GM18907 (cell line): ENCODE measurements around the gene LRG1.

ENCODE experiments used
- ATAC-seq: cut with Tn5 transposase; IDR thresholded peaks from one replicate; pipeline ENCODE4 v1.9.1; 2021; ENCODE audit warnings: mild to moderate bottlenecking, moderate library complexity; ENCODE audit not compliant: unreplicated experiment

LRG1 gene

DNA sequence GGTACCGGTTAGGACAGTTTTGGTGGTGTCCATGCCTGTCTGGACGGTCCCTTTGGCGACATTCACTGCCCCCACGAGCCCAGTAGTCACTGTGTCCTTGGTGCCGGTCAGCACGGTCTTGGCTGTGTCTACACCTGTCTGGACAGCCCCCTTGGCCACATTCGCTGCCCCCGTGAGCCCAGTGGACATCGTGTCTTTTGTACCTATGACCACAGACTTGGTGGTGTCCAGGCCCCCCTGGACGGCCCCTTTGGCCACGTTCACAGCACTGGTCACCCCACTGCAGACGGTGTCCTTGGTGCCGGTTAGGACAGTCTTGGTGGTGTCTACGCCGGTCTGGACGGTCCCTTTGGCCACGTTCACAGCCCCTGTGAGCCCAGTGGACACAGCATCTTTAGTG lies 27.8 kb downstream of the LRG1 start:
- ATAC-seq, result no peak

DNA sequence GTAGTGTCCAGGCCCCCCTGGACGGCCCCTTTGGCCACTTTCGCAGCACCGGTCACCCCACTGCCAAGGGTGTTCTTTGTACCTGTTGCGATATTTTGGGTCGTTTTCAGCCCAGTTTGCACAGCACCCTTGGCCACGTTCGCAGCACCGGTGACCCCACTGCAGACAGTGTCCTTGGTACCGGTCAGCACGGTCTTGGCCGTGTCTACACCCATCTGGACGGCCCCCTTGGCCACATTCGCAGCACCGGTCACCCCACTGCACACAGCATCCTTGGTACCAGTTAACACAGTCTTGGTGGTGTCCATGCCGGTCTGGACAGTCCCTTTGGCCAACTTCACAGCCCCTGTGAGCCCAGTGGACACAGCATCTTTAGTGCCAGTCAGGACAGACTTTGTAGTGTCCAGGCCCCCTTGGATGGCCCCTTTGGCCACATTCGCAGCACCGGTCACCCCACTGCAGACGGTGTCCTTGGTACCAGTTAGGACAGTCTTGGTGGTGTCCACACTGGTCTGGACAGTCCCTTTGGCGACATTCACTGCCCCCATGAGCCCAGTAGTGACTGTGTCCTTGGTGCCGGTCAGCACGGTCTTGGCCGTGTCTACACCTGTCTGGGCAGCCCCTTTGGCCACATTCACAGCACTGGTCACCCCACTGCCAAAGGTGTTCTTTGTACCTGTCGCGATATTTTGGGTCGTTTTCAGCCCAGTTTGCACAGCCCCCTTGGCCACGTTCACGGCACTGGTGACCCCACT lies 28.4 kb downstream of the LRG1 start:
- no peak for ATAC-seq

DNA sequence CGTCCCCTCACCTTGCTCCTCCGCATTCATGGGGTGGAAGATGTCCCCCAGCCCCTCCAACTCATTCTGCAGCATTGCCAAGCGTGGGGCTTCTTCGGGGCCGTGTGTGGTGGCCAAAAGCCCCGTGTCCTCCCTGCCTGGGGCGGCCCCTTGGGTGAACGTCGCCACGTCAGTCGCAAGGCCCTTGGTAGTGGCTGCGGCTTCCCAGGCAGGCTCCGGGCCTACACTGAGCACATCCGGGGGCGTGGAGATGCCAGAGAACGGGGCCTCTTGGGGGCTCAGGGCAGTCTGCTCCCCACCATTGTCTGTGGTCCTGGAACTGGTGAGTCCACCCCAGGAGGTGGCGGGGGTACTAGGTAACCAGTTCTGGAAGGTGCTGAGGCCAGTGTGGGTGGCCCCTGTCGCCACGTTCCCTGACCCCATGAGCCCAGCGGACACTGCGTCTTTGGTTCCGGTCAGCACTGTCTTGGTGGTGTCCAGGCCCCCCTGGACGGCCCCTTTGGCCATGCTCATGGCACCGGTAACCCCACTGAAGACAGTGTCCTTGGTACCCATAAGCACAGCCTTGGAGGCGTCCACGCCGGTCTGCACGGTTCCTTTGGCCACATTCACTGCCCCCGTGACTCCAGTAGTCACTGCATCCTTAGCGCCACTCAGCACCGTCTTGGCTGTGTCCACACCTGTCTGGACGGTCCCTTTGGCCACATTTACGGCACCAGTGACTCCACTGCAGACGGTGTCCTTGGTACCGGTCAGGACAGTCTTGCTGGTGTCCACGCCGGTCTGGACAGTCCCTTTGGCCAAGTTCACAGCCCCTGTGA lies 29.2 kb downstream of the LRG1 start:
- no peak for ATAC-seq

DNA sequence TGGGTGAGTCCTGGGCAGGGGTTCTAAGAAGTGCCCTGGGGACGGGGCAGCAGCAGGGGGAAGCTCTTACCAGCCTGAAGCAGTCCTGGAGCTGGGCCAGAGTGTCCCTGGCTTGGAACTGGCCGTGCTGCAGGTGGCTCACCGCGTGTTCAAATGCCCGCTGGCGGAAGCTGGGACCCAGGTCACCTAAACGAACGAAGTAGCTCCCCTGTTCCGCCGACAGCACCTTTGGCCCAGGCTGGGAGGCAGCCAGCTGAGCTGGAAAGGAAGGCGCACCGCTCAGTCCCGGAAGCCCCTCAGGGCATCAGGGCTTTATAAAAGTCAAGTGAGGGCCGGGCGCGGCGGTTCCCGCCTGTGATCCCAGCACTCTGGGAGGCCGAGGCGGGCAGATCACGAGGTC lies 31.1 kb downstream of the LRG1 start:
- no peak for ATAC-seq

DNA sequence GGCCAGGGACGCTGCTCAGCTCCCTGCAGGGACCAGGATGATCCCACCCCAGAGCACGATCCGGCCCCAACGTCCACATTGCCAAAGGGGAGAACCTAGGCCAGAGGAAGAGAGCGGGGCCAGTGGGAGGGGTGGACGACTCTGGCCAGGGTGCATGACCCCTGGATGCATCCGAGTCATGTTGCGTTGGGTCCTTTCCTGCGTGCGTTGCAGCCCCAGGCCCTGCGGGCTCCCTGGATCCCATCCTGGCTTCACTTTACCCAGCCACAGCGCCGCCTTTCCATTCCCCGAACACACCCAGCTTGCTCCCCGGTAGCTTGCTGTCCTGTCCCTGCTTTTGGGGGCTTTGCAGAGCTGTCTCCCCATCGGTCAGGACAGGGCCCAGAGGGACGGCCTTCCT lies 32.0 kb downstream of the LRG1 start:
- ATAC-seq, result no peak

DNA sequence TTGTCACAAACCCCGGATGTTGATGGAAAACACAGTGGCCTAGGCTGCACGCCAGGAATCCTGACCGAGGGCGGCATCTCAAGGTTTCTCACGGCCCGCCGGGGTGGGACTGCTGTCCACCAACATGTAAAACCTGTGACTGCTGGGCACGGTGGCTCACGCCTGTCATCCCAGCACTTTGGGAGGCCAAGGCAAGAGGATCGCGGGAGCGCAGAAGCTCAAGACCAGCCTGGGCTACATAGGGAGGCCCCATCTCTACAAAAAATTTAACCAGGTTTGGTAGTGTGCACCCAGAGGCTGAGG lies 32.7 kb downstream of the LRG1 start:
- ATAC-seq, result no peak

DNA sequence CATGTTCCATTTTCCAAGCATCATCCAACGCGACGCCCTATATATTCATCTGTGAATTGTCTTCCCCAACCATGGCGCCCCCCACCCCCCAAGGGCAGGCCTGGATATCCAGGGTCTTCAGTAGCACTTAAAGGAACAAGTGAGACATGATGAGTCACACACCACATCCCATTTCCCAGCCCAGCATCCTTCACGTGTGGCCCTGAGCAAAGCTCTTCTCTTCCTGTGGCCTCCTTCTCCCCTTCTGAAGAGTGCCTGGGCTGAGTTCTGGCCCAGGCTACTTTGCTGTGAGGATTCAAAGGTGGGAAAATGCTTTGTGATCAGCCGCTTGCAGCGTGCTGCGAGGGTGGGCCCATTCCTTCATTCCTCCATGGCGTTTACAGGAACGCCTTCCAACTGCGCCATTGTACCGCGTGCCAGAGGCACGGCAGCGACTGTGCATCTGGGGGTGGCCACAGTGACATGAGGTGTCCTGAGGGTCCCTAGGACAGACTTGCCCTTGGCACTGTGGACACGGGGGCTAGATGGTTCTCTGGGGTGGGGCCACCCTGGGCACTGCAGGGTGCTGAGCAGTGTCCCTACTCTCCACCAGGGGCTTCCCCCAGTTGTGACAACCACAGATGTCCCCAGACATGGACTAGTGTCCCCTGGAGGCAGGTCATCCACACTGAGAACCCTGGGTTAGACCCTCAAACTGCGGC lies 33.2 kb downstream of the LRG1 start:
- ATAC-seq, result no peak

DNA sequence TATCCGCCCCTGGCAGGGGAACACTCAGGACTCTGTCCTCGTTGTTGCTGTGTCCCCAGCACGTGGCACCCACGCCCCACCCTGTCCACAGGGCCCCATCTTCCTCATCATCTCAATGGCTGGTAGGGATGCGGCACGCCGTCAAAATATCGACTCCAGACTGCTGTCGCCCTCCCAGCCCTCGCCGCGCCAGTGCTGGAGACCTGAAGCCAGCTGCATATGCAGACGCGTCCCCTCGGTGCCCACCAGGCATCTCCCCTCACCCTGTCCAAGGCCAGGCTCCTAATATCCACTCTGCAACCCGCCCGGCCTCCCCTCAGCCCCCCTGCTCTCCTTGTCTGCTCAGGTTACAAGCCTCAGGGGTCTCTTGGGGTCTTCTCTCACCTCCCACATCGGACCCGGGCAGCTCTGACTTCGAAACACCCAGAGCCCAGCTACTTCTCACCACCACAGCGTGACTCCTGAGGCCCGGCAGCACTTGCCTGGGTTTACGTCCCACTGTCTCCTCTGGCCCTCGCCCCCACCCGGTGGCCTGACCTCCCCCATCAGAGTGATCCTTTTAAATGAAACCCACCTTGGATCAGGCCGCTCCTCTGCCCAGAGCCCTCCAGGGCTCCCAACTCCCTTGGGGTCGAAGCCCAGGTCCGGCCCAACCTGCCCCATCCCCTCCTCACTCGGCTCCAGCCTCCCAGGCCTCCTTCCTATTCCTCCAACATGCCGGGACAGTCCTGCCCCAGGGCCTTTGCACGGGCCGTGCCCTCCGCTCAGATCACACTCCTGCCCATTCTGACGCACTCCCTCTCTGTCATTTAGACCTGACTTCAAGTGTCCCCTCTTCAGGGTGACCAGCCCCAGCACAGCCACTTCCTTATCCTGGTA lies 34.0 kb downstream of the LRG1 start:
- no peak for ATAC-seq

DNA sequence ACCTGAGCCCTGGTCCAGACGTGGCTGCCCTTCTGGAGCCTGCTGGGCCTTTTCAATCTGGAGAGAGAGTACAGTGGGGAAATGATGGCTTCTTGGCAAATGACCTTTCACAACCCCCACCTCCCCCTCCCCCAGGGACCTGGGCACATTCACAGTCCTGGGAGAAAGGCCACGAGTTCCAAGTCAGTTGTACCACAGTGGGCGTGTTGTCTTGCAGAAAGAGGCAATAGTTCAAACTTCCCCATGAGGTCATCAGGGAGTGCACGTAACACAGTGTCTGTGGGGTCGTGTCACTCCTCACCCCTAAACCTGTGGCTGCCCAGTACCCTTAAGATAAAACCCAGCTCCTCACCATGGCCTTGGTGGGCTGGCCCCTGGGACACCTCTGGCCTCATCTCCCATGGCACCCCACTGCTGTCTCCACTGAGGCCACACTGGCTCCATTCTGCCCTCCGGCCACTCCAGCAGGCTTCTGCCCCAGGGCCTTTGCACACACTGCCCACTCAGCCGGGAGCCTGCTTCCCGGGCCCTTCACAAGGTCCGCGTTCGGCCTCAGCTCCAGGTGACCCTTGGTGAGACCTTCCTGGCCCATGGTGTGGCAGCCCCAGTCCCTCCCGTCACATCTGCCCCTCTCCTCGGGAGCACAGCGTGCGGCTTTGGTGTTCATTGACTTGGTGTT lies 34.8 kb downstream of the LRG1 start:
- ATAC-seq, result no peak

DNA sequence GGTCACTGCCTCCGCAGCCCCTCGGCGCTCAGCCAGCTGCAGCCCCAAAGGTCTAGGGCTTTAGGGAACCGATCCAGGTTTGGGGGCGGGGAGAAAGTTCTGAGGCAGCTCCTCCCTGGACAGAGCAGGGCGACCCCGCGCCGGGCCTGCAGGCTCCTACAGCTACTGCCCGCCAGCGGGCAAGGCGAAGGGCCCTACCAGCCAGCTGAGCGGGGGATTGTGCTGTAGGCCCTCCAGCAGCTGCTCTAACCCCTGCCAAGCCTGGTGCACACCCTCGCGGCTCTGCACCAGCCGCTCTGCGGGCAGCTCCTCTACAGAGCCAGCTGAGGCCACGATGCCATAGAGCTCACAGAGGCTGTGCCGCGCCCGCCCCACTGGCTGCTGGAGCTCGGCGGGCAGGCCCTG lies 35.5 kb downstream of the LRG1 start:
- ATAC-seq, result no peak

DNA sequence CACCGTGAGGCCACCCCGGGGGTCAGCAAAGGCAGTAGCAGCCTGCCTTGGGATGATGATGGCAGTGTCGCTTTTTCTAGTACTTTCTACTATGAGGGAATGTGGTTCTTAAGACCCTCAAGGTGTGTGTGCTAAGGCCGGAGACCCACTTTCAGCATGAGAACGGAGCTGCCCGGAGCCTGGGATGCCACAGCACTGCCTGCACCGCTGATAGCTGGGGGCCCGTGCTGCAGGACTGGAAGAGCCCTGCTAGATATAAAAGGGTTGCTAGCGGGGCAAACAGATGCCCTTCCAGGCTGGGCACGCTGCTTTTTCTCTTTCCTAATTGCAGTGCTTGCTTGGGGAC lies 36.0 kb downstream of the LRG1 start:
- no peak for ATAC-seq

DNA sequence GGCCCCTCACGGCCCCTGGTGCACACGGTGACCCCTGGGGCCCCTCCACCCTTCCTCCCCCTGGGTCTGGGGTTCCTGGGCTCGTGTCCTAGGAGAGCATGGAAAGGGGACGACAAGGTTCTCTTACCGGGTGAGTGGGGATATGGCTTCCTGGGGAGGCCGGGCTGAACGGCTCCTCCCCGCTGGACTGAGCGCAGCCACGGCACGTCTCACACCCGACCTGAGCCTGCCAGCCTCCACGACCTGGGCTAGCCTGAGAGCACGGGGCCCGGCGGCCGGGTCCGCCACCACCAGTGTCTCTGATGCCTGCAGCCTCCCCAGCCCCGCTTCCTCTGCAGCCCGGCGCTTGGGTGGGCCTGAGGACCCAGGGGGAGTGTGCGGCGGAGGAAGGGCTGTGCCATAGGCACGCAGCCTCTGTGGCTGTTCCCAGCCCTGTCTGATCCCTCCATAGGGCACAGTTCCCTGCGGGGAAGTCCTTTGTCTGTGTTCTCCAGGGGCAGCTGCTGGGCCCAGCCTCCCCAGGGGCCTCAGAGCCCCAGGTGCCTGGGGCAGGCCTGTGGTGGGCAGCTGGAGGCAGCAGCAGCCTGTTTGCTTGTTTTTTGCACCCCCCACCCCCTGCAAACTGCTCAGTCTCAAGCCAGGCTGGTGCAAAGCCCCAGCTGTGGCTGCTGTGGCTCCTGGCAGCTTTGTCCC lies 36.6 kb downstream of the LRG1 start:
- no peak for ATAC-seq

DNA sequence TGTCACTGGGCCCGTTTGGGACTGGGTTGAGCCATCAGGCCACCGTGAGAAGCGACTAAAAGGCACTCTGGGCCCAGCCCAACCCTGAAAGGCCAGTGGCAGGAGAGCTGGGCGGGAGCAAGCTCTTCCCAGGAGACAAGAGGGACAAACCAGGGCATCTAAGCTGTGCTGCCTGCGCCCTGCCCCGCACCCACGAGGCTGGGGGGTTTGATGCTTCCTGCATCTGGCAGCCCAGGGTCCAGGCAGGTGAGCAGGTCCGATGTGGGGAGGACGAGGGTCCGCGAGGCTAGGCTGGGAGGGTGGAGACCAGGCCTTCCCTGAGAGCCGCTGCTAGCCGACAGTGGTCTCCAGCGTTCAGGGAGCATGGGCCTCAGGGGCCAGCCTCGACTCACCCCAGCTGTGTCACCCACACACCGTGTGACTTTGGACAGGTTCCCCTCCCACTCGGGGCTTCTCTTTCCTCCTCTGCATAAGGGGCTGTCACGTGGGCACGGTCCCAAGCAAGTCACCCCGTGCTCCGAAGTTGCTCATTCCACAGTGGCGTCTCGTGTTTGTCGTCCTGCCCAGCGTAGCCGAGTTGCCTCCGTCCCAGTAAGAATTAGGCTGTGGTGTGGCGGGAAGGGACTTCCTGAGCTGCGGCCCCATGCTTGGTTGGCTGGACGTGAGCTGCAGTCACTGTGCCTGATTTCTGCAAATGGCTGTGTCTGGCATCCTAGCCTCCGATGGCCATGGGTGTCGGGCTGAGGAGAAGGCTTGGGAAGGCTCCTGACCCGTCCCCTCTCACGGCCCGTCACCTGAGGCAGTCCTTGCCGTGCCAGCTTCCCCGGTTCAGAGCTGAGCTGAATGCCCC lies 37.3 kb downstream of the LRG1 start:
- no peak for ATAC-seq

DNA sequence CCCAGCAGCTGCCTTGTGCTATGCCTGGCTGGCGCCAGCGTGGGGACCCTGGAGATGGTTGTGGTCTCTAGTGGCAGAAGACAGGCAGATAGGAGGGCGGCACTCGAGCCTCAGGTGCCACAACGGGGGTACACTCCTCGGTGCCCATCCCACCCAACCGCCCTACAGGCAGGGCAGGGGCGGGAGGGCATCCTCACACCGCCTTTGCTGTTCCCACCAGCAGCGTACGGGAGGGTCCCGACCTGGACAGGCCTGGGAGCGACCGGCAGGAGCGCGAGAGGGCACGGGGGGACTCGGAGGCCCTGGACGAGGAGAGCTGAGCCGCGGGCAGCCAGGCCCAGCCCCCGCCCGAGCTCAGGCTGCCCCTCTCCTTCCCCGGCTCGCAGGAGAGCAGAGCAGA lies 38.1 kb downstream of the LRG1 start:
- ATAC-seq, result no peak

DNA sequence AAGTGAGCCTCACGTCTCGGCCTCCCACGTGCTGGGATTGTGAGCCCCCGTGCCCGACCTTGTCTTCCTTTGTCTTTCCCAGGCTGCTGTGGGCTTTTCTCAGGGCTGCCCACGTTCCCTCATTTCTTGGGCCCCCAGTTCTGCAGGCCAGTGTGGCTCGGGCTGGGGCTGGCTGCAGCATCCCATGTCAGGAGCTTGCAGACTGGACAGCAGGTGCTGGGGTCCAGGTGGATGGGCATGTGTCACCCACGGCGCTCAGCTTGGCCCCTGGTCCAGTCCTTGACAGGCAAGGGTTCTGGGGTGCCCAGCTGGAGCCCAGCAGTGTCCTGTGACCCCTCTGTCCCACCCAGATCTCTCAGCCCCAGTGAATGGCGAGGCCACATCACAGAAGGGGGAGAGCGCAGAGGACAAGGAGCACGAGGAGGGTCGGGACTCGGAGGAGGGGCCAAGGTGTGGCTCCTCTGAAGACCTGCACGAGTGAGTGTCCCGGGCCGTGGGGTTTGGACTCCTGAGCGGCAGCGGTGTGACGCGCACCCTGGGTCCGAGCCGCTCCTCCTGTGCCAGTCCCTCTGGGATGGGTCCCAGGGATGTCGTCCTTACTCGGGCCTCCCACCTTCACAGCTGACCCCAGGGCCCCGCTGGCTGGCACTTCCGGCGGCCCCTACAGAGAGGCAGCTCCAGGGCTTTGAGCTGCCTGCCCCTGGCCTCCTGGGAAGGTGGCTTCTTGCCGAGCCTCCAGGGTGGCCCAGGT lies 38.8 kb downstream of the LRG1 start:
- no peak for ATAC-seq

DNA sequence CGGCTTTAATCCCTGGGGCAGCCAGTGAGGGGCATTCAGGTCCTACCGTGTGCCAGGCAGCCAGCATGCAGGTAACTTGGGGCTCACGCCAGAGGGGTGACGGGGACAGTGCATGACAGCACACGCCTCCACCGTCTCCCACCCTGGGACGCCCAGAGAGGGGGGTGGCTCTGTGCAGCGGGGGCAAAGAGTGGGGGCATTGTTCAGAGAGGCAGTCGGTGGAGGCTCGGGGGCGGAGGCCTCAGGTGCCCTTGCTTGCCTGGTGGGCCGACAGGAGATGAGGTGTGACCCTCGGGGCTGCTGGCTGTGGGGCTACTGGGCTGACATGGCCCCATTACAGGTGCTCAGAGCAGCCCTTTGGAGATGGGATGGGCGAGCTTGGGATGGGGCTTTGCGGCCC lies 40.0 kb downstream of the LRG1 start:
- ATAC-seq, result no peak

DNA sequence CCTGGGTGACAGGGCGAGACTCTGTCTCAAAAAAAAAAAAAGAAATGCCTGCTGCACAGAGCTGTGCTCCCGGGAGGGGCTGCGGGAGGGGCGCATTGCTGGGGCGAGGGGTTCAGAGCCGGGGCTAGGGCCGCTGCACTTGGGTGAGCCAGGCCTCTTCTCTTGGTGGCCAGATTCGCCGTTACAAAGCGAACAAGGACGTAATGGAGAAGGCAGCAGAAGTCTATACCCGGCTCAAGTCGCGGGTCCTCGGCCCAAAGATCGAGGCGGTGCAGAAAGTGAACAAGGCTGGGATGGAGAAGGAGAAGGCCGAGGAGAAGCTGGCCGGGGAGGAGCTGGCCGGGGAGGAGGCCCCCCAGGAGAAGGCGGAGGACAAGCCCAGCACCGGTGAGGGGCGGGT lies 40.5 kb downstream of the LRG1 start:
- ATAC-seq, result no peak

DNA sequence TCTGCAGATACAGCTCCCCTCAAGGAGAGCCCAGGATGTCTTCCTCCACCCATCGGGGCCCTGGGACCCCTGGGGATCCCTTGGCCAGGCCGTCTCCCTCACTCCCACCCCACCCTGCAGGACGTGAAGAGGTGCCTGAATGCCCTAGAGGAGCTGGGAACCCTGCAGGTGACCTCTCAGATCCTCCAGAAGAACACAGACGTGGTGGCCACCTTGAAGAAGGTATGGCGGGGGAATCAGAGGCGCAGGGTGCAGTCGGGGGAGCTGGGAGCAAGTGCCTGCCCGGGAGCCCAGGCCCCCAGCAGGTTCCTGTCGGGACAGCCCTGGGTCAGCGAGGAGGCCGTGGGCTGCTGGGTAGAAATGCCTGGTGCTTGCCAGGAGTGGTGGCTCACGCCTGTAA lies 41.1 kb downstream of the LRG1 start:
- ATAC-seq, result no peak
